ENCODE data around the gene FRMD1.

Gene FRMD1

DNA sequence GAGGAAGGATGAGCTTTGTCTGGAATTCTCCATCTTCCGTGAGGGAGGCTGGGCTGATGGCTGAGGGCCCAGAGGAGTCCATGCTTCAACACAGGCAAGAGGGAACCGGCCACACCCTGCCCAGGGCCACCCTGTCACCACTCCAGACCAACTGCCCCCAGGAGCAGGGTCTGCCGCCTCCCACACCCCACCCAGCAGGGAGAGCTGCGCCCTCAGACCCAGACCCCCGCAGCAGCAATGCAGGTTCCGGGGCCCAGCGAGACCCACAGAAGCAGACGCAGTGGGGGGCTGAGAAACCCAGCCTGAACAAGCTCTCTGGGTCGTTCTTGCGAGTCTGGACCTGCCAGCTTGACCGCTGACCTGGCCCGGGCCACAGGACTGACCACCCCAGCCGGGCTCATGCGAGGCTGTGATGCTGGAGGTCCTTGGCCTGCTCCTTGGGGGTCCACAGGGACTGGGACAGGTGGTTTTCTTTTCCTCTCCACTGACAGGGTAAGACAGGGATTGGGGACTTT is 25.0 kb downstream of the FRMD1 start:
- TF ChIP-seq, protein P1, sequence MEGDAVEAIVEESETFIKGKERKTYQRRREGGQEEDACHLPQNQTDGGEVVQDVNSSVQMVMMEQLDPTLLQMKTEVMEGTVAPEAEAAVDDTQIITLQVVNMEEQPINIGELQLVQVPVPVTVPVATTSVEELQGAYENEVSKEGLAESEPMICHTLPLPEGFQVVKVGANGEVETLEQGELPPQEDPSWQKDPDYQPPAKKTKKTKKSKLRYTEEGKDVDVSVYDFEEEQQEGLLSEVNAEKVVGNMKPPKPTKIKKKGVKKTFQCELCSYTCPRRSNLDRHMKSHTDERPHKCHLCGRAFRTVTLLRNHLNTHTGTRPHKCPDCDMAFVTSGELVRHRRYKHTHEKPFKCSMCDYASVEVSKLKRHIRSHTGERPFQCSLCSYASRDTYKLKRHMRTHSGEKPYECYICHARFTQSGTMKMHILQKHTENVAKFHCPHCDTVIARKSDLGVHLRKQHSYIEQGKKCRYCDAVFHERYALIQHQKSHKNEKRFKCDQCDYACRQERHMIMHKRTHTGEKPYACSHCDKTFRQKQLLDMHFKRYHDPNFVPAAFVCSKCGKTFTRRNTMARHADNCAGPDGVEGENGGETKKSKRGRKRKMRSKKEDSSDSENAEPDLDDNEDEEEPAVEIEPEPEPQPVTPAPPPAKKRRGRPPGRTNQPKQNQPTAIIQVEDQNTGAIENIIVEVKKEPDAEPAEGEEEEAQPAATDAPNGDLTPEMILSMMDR (IDR thresholded peaks at IDR 0.05; ENCODE audit: control insufficient read depth, insufficient read depth, low read depth, low read length, missing control alignments), result no peak
- no peak for DNase-seq (ENCODE audit: low read depth)
- H3K4me3 ChIP-seq (ENCODE audit: control insufficient read depth, low read depth, low read length), result no peak overlapping the region

DNA sequence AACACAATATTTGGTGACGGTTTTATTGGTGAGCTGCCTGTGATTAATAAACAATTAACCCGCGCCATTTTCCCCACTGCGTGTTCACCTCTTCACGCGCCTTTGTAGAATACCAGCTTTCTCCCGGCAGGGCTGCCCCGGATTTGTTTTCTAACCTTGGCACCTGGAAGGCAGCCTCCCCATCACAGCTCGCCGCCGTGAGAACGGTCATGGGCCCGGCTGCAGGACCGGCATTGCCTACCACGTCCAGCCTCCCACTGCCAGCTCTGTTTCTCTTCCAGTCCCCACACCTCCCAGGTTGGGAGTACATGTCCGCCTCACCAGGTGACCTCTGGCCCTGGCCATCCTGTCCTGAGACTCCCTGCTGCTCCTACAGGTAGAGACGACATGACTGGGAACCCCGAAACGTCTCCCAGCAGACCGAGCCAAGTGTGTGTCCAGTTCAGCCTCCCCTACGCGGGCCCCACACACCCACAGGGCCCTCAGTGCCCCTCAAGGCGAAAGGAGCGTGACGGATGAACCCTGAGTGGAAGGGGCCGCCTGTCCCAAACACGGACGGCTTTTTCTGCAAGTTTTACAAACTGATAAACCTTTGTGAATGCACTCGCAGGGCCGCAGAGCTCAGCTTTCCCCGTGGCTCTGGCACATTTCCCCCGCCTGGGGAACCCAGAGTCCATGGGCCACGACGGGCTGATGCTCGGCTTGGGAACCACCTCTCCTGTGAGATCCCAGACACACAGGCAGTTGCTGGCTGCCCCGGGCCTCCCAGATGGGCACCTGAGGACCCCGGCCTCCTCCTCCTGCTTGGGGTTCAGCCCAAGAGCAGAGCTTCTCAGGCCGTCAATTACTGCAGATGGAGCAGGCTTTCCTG is 25.7 kb downstream of the FRMD1 start:
- no peak for DNase-seq (ENCODE audit: low read depth)
- TF ChIP-seq, protein P1 (IDR thresholded peaks at IDR 0.05; ENCODE audit: control insufficient read depth, insufficient read depth, low read depth, low read length, missing control alignments), result no peak
- no peak overlapping the region for H3K4me3 ChIP-seq (ENCODE audit: control insufficient read depth, low read depth, low read length)

DNA sequence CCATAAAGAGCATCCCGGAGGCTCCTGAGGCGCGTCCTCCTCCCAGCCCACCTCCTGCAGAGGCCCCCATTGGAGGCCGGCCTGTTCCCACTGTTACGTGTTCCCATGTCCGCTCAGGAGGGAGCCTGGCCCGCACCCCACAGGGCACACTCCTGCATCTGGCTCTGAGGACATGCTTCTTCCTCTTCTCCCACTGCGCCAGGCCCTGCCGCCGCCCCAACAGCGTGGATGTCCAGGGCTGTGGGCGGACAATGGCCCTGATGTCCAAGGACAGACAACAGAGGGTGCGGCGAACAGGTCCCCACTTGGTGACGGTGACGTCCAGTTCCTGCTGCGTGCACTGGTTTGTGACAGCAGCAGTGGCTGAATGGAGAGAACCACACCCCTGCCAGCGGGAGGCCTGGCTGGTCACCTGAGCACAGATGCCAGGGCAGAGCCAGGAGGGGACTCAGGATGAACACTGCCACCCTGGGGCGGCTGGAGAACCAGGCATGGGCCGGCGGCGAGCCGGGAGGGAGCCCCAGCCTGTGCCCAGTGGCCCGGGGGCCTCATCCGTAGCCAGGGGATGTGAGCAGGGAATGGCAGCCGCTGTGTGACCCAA is 26.6 kb downstream of the FRMD1 start:
- TF ChIP-seq, protein P1 (IDR thresholded peaks at IDR 0.05; ENCODE audit: control insufficient read depth, insufficient read depth, low read depth, low read length, missing control alignments), result no peak
- no peak for DNase-seq (ENCODE audit: low read depth)
- H3K4me3 ChIP-seq (ENCODE audit: control insufficient read depth, low read depth, low read length), result no peak overlapping the region

DNA sequence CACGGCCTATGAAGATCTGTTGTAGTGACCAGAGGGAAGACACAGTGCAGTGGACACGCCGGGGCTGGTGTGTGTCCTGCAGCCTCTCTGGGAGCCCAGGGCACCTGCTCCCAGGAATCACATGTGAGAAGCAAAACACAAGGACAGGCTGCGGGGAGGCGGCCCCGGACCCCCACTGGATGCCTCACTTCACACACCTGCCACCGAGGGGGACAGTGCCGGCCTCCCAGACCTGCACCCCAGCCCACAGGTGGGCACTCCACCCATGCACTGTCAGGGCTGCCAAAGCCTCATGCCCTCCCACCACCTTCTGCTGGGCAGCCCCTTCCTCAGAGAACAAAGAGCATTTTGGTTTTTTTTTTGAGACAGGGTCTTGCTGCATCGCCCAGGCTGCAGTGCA is 27.4 kb downstream of the FRMD1 start:
- no peak for DNase-seq (ENCODE audit: low read depth)
- no peak overlapping the region for H3K4me3 ChIP-seq (ENCODE audit: control insufficient read depth, low read depth, low read length)
- TF ChIP-seq, protein P1 (IDR thresholded peaks at IDR 0.05; ENCODE audit: control insufficient read depth, insufficient read depth, low read depth, low read length, missing control alignments), result no peak

DNA sequence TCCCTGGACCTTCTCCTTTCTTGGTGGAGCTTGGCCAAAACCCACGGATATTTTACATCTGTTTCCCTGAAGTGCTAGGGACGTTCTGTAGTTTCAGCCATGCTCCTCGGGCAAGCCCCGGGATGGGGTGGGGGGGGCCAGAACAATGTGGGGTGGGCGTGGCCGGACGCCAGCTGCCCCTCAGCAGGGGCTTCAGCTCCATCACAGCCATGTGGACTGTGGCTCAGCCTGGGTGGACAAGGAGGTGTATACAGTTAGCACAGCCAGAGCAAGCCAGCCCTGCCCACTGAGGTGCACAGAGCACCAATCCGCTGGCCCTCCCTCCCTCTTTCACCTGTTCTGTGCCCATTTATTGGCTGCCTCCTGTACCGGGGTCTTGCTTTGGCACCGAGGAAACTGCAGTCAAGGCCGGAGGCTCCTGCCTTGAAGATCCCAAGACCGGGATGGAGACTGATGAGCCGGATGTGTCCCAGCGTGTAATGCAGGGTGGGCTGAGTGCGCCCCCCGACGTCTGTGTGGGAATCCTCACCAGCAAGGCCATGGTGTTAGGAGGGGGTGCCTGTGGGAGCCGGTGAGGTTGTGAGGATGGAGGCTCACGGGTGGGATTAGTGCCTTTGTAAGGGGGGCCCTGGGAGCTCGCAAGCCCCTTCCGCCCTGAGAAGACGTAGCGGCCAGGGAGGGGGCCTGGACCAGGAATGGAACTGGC is 28.0 kb downstream of the FRMD1 start:
- no peak for DNase-seq (ENCODE audit: low read depth)
- no peak overlapping the region for H3K4me3 ChIP-seq (ENCODE audit: control insufficient read depth, low read depth, low read length)
- TF ChIP-seq, protein P1 (IDR thresholded peaks at IDR 0.05; ENCODE audit: control insufficient read depth, insufficient read depth, low read depth, low read length, missing control alignments), result peak; percentile 21

DNA sequence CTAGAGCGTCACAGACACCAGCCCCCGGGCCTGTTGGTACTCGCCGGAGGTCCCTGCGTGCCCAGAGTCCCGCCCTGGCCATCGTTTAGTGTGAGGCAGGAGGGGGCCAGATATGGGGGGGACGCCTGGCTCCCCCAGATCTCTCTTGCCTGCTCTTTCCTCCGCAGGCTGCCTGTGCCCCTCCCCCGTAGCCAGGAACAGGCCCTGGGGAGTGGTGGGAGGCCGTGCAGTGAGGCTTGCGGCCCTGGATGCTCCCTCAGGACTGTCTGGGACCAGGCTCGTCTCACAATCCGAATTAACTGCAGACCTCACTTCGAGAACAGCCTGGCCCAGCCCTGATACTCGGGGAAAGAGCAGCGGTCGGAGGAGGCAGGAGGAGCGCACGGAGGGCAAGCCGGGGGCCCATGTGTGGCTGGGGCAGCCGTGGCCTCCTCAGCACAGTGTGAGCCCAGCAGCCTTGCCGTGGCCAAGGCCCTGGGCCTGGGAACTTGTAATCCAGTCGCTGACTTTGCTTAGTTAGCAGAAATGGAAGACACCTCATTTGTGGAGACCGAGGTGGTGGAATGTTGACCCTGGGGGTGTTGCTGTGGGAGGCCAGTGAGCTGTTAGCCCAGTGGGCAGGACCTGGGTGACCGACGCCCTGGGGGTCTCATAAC is 28.7 kb downstream of the FRMD1 start:
- TF ChIP-seq, protein P1 (IDR thresholded peaks at IDR 0.05; ENCODE audit: control insufficient read depth, insufficient read depth, low read depth, low read length, missing control alignments), result no peak
- DNase-seq (ENCODE audit: low read depth), result no peak
- no peak overlapping the region for H3K4me3 ChIP-seq (ENCODE audit: control insufficient read depth, low read depth, low read length)
